GM12873 (cell line): Measurements from ENCODE around the gene MBNL2.

ENCODE experiments used
- CTCF ChIP-seq: IDR thresholded peaks from 2 replicates; pipeline ENCODE4 v1.5.1; 2012; ENCODE audit warnings: low read depth, mild to moderate bottlenecking, moderate library complexity, low read length, control low read depth; ENCODE audit not compliant: insufficient read depth; ENCODE audit errors: missing control alignments

The MBNL2 gene

GRCh38 chr13:97434397-97435201, 212.5 kb downstream of the MBNL2 start:
- TF ChIP-seq CTCF = no peak

GRCh38 chr13:97435323-97435722, 213.2 kb downstream of the MBNL2 start:
- no peak for TF ChIP-seq CTCF

- TF ChIP-seq CTCF = no peak
Measured at GRCh38 chr13:97435794-97436193, 213.7 kb downstream of the MBNL2 start.

GRCh38 chr13:97436845-97437244, 214.7 kb downstream of the MBNL2 start:
- TF ChIP-seq CTCF = no peak

GRCh38 chr13:97437729-97438128, 215.6 kb downstream of the MBNL2 start:
- no peak for TF ChIP-seq CTCF

GRCh38 chr13:97438856-97439595, 216.9 kb downstream of the MBNL2 start:
- TF ChIP-seq CTCF = no peak

- no peak for TF ChIP-seq CTCF
Measured at GRCh38 chr13:97440598-97441170, 218.6 kb downstream of the MBNL2 start.
